DOHH2 (cell line): ENCODE measurements around the gene PRKAR2A.

Source experiments
- CTCF ChIP-seq: fragments of 200-600 bp; sonication (generic); IDR thresholded peaks from one replicate; pipeline ENCODE4 v1.5.1; 2014; ENCODE audit warnings: antibody characterized with exemption, mild to moderate bottlenecking, low read depth, low read length; ENCODE audit not compliant: poor library complexity, severe bottlenecking
- EZH2phosphoT487 ChIP-seq: fragments of 200-600 bp; sonication (generic); IDR thresholded peaks from 2 replicates; pipeline ENCODE4 v1.6.1; 2017; ENCODE audit warnings: borderline replicate concordance, mild to moderate bottlenecking, antibody characterized with exemption, low read length, moderate library complexity, mixed read lengths

DNA sequence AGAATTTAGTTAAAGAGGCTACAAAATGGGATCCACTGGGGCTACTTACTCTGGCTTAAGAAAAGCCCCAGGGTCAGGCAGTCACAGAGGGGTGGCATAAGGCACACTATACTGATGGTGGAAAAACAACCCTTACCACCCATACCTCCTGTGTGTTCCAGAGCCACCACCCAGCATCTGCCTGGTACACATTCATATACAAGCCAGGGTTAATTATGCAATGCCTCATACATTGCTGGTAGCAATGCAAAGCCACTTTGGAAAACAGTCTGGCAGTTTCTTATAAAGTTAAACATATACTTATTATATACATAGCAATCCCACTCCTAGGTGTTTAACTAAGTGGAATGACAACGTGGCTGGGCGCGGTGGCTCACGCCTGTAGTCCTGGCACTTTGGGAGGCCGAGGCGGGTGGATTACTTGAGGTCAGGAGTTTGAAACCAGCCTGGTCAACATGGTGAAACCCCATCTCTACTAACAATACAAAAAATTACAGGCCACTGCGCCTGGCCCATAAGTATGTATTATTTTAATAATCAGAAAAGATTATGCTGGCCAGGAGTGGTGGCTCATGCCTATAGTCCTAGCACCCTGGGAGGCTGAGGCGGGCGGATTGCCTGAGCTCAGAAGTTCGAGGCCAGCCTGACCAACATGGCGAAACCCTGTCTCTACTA lies 146.8 kb downstream of the PRKAR2A start:
- TF ChIP-seq CTCF (no peak), EZH2phosphoT487 (no peak)
